Gastrocnemius medialis (tissue), 4 donors: ENCODE results near the gene CSH2.
"Not testable (repeated sequence)": the region's sequence is repeated elsewhere in the genome, so short reads cannot be mapped to it uniquely, and the experiment has no call there.

Experiments used
- CTCF ChIP-seq, 5 experiments: fragments of 450-650 bp in 3 of 5; fragments of 200-600 bp in 2 of 5; sonication (generic) in 2 of 5; IDR thresholded peaks in 4 of 5; conservative IDR thresholded peaks in 1 of 5; 1 replicate in 4 of 5; 2 replicates in 1 of 5; pipeline ENCODE4 v1.5.1; 2016 to 2019; ENCODE audit warnings: antibody characterized with exemption in 5 of 5, mild to moderate bottlenecking in 3 of 5, moderate library complexity in 3 of 5
- POLR2A ChIP-seq, 2 donors: fragments of 450-650 bp; IDR thresholded peaks; one replicate each; pipeline ENCODE4 v1.6.1; 2017; ENCODE audit warnings: antibody characterized with exemption in 2 of 2, mild to moderate bottlenecking in 2 of 2, moderate library complexity in 2 of 2

- not testable (repeated sequence) for TF ChIP-seq CTCF (IDR thresholded peaks at IDR 0.05 in 4 of 5, conservative IDR thresholded peaks at IDR 0.05 in 1 of 5); POLR2A (IDR thresholded peaks at IDR 0.05)
These were observed 4.9 kb upstream of the CSH2 start for GRCh38 chr17:63878413-63878812.
